Activated naive CD4-positive, alpha-beta T cell treated with anti-CD3 and anti-CD28 coated beads, Interleukin-2, amount 50 U/mL, for 16 hours (primary cell): ENCODE measurements around the gene TEC.
A peak's percentile ranks its signal among the peaks of the same experiment; 100 is the strongest.
"Not testable (repeated sequence)": the region's sequence is repeated elsewhere in the genome, so short reads cannot be mapped to it uniquely, and the experiment has no call there.

Source experiments
- DNase-seq: peaks from one replicate; pipeline ENCODE4 v3.0.0-alpha.2; 2020

The TEC gene

DNA sequence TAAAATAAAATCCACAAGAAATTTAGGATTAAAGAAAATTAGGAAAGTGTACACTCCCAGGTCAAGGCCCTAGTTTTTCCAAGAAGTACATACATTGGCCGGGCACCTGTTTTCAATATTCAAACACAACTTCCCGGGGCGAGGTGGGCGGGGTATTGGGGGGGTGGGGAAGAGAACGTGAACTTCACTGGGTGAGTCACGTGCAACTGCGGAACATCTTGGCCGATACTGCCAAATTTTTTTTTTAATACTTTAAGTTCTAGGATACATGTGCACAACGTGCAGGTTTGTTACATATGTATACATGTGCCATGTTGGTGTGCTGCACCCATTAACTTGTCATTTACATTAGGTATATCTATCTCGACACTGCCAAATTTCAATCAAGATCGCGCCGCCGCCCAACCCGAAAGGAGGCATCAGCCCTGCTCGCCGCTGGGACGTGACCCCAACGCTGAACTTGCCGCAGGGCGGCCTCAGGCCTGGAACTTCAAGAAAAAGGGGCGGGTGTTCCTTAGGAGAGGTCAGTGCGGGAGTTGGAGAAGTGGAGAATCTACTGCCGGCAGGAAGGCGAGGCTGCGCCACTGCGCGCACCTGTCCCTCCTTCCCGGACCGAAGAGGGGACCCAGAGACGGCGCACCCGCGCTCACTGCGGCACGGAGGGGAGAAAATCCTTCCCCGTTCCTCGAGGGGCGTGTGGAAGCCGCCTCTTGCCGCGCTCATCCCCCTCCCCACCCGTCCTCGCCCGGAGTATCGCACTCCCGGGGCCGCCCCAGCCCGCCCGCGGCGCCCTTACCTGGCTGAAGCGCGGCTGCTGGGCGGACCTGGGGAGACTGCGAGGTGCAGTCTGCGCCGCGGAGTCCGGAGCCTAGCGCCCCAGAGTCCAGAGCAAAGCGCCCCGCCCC is at the start of gene TEC:
Gene TEC, minus strand, starts transcription at position 883 of the 905 bp plus-strand sequence. CDS start 41,224 bp downstream, outside the sequence.
- DNase-seq, result peak; percentile 40

DNA sequence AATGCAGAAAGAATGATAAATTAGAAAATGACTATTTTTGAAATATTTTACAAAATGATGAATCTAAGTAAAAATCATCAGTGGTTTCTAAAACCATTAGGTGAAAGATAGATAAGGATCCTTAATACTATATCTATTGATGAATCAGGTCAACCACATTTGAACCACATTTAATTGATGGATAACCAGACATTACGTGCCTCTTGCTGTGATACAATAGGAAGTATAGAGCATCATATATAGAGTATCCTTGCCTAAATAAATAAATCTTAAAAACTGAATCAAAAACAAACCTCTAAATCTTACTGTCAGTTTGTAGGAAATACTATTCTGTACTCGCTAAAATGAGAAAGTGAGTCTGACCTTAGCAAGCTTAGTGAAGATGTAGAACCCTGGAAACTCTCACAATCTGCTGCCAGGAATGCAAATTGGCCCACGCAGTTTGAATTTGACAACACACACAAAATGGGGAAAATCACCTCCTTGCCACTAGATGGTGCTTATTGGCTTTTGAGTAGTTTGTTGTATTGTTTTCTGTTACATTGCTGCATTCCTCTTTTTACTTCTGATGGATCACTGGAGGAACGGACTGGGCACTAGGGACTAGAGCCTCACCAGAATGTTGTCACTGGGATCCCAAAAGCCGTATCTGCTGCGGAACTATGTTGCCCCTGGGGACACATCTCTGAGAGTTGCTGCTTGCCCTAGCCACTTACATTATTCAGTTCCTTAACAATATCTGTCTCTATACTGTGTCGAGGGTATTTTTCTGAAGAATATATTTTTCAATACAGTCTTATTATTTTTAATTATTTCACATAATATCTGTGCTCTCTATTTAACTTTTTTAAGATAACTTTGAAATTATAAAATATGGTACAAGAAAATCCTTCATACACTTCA is 46.3 kb upstream of the TEC start:
- DNase-seq, result no peak

DNA sequence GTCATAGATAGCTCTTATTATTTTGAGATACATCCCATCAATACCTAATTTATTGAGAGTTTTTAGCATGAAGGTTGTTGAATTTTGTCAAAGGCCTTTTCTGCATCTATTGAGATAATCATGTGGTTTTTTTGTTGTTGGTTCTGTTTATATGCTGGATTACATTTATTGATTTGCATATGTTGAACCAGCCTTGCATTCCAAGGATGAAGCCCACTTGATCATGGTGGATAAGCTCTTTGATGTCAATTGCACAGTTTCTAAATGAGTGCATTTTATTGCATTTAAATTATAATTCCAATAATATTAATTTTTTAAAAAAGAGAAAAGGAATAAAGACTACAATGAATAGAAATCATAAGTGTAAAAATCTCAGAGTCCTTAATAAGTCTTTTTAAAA is 45.1 kb upstream of the TEC start:
- not testable (repeated sequence) for DNase-seq

DNA sequence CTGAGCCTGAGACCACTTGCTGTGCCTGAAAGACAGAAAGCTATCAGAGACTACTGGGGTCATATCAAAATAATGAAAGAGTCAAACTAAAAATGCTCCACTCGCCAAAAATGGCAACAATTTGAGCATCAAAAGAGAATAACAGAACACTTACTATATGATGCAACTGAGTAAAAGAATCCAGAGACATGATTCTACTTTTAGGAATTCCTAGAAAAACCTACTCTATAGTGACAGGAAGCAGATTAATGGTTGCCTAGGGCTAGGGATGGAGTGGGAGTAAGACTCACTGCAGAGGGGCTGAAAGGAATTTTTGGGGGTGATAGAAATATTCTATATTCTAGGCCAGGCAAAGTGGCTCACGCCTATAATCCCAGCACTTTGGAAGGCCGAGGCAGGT is 42.3 kb upstream of the TEC start:
- no peak for DNase-seq

DNA sequence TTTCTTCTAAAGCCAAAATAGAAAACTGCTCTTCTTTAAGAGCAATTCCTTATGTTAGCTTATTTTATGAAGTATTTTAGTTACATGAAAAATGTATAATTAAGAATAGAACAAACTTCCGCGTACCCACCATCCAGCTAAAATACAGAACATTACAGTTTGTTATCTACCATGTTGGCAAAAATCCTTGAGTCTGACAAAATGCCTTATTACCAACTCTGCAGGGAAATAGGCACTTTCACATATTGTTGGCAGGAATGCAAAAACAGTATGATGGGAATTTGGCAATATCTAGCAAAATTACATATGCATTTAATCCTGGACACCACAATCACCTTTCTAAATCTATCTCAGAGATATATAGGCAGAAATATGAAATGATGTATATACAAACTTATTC is 39.3 kb upstream of the TEC start:
- DNase-seq, result no peak

DNA sequence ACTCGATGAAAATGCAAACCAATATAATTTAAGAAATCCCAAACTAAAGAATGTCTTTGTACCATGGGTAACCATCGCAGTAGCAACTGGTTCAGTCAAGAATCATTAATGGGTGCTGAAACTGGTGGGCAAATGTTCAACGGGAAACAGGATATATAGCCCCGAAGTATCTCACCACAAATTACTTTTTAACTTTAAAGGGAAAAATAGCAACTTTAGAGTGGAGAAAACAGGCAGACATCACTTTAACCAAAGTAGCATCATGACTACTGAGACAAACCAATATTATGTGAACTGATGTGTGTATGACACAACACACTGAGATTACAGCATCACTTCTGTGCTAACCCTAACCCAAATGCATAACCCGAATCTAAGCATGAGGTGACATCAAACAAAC is 37.9 kb upstream of the TEC start:
- DNase-seq, result no peak

DNA sequence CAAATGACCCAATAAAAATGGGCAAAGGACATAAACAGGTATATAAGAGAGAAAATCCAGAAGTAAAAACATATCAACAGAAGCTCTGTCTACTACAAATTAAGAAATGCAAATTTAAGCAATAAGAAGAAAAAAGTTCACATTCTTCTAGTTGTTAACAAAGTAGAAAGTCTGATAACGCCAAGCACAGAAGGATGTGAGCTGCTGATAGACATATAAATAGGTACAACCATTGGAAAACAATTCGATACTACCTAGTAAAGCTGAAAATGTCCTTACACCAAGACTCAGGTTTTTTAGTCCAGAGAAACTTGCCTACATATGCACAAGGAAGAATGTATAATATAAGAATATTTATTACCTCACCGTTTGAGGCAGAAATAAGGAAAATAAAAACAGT is 35.9 kb upstream of the TEC start:
- DNase-seq, result no peak

DNA sequence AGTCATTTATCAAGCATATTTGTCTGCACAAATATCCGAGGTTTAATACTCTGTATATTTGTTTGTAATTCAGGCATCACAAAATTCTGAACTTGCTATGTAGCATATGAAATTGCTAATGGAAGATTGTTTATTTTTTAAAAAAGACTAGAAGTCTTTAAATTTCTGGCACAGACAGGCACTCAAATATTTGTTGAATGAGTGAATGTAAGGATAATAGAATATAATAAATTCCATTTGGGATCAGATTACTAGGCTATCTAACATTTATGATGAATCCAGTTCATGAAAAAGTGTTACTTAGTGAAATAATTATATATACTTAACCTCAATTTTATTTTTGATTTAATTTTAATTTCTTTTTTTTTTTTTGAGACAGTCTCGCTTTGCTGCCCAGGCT is 30.4 kb upstream of the TEC start:
- DNase-seq, result no peak

DNA sequence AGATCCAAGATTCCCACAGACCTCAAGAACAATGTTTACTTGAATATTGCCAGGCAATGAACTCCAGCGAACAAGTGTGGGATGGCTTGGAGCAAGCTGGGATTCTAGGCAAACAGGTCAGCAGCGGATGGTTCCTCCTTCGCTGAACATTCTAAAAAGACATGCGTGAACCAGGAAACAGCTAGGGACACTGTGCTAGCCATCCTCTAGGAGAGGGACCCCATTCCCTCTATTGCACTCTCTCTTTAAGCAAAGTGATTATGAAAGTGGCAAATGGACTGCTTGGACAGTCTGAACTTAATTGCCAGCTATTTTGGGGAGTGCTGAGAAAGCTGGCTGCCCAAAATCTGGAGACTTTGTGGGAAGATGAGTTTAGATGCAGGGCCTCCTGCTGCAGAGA is 29.9 kb upstream of the TEC start:
- no peak for DNase-seq

DNA sequence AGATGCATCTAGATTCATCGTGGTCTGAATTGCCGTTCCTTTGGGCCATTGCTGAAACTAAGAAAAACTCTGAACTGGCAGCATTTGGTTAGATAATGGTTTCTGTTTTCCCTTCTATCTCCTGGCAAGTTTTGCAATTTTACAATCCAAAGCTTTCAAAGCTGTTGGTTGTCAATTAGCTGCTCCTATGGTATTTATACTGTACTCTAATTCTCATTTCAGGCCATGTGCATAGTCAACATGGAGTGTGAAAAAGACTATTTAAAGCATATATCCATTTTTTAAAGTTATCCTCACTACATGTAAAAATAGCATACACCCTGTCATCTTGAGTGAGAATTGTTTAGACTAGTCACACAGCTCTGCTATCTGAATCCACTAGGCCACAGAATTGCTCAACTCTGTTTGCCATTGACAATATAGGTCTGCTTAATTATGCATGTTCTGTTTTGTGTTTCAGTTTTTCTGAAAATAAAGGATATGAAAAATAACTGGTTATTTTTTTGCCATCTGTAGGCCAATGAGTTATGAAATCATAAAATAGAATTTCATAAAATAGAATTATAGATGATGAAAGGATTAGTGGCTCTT is 27.7 kb upstream of the TEC start:
- DNase-seq, result no peak

DNA sequence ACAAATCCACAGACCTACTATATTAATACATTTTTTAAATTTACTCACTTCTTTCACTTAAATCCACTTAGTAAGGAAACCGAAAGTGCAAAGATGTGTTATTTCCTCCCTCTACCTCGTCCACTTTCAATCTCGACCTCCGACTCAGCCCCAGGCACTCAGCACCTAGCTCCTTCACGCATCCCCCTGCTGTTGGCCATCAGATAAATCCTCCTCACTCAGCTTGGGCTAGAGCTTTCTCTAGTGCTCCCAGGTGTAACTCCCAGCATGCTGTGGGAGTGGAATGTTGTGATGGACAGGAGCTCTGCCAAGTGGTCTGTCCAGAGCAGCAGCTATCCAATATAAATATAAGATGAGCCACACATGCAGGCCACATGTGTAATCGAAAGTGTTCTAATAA is 26.7 kb upstream of the TEC start:
- no peak for DNase-seq

DNA sequence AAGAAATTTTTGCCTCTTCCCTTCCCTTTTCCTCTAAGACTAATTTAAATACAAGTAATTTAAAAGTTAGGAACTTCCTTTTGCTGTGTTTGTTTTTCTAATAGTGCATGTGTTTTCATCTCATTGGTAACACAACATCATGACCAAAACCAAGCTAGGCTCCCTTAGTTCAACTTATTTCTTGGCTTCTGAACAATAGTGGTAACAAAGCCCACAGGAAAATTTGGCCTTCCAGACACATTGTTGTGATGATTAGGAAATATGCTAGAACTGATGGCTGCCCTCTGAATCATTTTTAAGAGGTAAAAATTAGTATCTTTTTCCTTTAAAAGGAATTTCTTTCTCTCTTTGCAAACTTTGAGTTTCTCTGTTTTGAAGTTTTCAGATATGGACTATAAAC is 25.5 kb upstream of the TEC start:
- no peak for DNase-seq

DNA sequence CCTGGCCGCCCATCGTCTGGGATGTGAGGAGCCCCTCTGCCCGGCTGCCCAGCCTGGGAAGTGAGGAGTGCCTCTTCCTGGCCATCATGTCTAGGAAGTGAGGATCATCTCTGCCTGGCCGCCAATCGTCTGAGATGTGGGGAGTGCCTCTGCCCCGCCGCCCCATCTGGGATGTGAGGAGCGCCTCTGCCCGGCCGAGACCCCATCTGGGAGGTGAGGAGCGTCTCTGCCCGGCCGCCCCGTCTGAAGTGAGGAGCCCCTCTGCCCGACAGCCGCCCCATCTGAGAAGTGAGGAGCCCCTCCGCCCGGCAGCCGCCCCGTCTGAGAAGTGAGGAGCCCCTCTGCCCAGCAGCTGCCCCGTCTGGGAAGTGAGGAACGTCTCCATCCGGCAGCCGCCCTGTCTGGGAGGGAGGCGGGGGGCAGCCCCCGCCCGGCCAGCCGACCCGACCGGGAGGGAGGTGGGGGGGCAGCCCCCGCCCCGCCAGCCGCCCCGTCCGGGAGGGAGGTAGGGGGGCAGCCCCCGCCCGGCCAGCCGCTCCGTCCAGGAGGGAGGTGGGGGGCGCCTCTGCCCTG is 22.7 kb upstream of the TEC start:
- DNase-seq, result not testable (repeated sequence)

DNA sequence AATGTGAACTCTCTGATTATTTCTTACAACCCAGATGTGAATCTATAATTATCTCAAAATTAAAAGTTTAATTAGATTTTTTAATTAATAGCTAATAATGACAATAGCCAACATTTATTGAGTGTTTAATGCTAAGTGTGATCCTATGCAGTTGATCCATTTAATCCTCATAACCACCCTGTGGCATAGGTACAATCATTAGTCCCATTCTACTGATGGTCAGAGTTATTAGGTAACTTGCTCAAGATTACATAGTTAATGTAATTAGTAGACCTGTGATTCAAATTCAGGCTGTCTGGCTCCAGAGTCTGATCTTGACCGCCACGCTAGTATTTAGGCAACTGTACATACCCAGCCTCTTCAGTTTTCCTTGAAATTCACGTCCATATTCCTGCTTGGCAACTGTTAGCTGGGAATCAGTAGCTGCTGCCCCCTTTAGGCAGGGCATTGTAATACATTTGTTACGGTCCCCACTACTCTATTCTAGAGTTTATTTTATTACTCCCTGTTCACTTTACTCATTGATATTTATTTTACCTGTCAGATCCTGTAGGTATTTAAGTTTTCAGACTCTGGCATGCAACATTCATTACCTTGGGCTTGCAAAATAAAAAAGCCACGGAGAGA is 20.6 kb upstream of the TEC start:
- no peak for DNase-seq

DNA sequence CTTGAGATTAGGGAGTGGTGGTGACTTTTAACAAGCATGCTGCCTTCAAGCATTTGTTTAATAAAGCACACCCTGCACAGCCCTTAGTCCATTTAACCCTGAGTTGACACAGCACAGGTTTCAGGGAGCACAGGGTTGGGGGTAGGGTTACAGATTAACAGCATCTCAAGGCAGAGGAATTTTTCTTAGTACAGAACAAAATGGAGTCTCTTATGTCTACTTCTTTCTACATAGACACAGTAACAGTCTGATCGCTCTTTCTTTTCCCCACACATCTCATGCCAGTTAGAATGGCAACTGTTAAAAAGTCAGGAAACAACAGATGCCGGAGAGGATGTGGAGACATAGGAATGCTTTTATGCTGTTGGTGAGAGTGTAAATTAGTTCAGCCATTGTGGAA is 16.4 kb upstream of the TEC start:
- DNase-seq, result not testable (repeated sequence)

DNA sequence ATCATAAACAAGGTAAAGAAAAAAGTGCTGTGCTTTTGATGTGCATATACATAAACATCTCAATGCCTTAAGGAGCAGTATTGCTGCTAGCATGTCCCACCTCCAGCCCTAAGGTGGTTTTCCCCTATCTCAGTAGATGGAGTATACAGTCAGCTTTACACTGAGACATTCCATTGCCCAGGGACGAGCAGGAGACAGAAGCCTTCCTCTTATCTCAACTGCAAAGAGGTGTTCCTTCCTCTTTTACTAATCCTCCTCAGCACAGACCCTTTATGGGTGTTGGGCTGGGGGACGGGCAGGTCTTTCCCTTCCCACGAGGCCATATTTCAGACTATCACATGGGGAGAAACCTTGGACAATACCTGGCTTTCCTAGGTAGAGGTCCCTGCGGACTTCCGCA is 16.0 kb upstream of the TEC start:
- DNase-seq, result not testable (repeated sequence)

DNA sequence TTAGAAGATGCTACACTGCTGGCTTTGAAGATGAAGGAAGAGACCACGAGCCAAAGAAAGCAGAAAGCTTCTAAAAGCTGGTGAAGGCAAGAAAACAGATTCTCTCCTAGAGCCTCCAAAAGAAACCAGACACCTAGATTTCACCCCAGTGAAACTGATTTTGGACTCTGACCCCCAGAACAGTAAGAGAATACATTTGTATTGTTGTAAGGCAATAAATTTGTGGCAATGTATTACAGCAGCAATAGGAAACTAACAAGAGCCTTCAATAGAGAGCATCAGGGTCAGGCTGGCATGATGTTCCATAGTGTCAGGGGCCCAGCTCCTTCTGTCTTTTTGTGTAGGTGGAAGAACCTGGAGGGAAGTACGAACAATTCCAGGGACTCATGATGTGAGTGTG is 6.0 kb upstream of the TEC start:
- no peak for DNase-seq

DNA sequence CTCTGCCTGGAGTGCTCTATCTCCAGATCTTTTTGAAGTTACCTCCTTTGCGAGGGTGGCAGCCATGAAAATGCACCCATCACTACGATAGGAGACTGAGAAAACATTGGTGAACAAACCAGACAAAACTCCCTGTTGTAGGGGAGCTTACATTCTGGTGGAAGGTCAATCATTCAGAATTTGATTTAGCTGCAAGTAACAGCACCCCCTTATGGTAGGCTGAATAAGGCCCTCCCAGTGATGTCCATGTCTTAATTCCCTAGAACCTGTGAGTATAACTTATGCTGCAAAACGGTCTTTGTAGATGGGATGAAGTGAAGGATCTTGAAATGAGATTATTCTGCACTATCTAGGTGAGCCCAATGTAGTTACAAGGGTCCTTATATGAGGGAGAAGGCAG is 5.6 kb upstream of the TEC start:
- no peak for DNase-seq

DNA sequence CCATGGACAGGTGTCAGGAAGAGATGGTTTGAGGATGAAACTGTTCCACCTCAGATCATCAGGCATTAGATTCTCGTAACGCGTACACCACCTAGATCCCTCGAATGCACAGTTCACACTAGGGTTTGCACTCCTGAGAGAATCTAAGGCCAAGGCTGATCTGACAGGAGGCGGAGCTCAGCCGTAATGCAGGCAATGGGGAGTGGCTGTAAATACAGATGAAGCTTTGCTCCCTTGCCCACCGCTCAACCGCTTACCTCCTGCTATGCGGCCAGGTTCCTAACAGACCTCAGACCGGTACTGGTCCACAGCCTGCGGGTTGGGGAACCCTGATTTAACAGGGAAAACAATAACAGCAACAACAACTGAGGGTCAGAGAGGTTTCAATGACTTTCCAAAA is 2.0 kb upstream of the TEC start:
- no peak for DNase-seq

DNA sequence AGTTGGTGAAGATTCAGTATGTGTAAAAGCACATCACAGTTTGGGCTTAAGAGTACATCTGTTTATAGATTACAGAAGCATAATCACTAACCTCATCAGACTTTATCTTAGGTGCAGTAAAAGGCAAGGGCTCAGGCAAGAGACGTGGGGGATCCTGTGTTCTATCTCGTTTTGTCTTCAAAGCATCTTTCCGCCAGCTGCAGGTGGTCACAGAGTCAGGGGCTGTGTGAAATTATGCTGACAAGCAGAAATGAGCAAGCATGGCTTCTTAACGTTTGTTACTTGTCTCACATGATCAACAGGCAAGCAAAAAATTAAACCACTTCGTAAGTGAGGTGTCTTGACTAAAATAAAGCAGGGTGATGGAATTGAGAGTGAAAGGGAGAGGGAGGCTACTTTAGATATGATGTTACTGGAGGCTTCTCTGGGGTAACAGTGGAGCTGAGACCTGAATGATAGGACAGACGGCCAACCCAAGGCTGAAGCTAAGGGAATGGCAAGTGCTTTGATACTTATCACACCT is 1.4 kb upstream of the TEC start:
- DNase-seq, result no peak

DNA sequence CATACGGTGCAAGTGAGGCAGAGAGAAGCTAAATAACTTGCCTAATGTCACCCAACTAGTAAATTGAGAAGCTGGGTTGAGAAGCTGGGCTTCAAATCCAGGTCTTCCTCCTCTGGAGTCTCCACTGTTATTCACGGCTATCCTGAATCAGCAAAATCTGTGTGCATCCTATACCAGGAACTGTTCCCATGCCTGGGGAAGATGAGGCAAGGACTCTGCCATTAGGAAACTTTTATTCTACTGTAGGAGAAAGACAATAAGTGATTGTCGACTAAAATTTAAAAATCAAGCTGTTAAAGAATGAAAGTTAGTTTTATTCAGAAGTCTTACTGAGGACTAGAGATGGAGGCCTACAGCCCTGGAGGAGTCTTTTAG is 872 bp upstream of the TEC start:
- DNase-seq, result no peak

DNA sequence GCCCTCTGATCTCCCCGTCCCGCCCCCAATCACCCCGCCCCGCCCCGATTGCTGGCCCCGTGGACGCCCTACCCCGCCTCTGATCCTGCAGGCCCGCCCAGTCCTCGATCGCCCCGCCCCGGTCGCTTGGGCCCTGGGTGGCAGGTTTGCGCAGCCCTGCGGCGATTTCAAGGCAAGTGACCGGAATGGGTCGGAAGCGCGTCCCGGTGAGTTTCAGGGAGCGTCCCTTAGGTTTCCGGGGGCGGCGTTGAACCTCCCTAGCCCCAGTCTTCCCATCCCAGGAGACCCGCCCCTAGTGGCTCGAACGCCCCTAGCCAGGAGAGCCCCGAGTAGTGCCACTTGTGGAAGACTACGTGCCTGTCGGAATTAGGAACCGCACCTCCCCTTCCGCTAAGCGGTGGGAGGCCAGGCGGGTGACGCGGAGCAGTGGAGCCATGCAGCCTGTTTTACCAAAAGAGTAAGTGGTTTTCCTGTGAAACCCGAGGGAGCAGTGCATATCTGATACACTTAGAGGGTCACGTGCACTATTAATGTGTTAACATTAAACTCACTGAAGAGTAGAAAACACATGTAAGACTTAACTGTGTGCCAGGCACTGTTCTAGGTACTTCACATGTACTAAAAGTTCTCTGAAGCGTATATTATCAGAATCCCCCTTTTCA is 354 bp upstream of the TEC start:
- DNase-seq, result peak; percentile 90
